WTC11 (cell line): ENCODE results near the gene FAM24B. TPM values are rescaled to one million over a fixed set of nuclear protein-coding genes. Genes with fewer than 3 reads are reported as not detected.

Experiments
- ATAC-seq: fragments of 200-7000 bp; cut with Tn5 transposase; 2 replicates; pipeline ENCODE4 v1.10.0; 2021; ENCODE audit warnings: mild to moderate bottlenecking, moderate library complexity
- CTCF ChIA-PET: fragments of 300-600 bp; sonication (Branson Sonifier 250); formaldehyde crosslinking; loops from one replicate; lab custom pipeline; 2021; ENCODE audit warnings: antibody characterized with exemption; lab: Charles Lee
- POLR2A ChIA-PET: fragments of 350-600 bp; sonication (Branson Sonifier 250); formaldehyde crosslinking; loops from one replicate; lab custom pipeline; 2021; ENCODE audit warnings: antibody characterized with exemption; lab: Charles Lee
- DNase-seq: peaks from one replicate; pipeline ENCODE4 v3.0.0; 2021; ENCODE audit warnings: low spot score
- H3K27ac Mint-ChIP-seq: 2 replicates; pipeline ENCODE4 v1.8.0; 2021; ENCODE audit warnings: mixed read lengths
- H3K27me3 Mint-ChIP-seq: 2 replicates; pipeline ENCODE4 v1.8.0; 2021; ENCODE audit warnings: low read depth, mild to moderate bottlenecking, moderate library complexity, mixed read lengths
- H3K36me3 Mint-ChIP-seq: 2 replicates; pipeline ENCODE4 v1.8.0; 2021; ENCODE audit warnings: mixed read lengths
- H3K4me1 Mint-ChIP-seq: 2 replicates; pipeline ENCODE4 v1.8.0; 2022; ENCODE audit warnings: mixed read lengths
- H3K4me3 Mint-ChIP-seq: 2 replicates; pipeline ENCODE4 v1.8.0; 2021; ENCODE audit warnings: mild to moderate bottlenecking, moderate library complexity, mixed read lengths
- H3K9me3 Mint-ChIP-seq: 2 replicates; pipeline ENCODE4 v1.8.0; 2021; ENCODE audit warnings: mixed read lengths
- AFF4 ChIP-seq: sonication (generic); formaldehyde crosslinking; IDR thresholded peaks from 2 replicates; pipeline ENCODE4 v1.8.1; 2023; ENCODE audit warnings: mild to moderate bottlenecking, missing genetic modification reagents, borderline replicate concordance
- CREB1 ChIP-seq: sonication (generic); formaldehyde crosslinking; IDR thresholded peaks from 2 replicates; pipeline ENCODE4 v1.8.0; 2023; ENCODE audit warnings: mild to moderate bottlenecking, missing genetic modification reagents
- E2F5 ChIP-seq: sonication (generic); formaldehyde crosslinking; IDR thresholded peaks from 2 replicates; pipeline ENCODE4 v1.8.1; 2022; ENCODE audit warnings: mild to moderate bottlenecking, moderate library complexity, missing genetic modification reagents
- ETV6 ChIP-seq: sonication (generic); formaldehyde crosslinking; IDR thresholded peaks from 2 replicates; pipeline ENCODE4 v1.8.1; 2022; ENCODE audit warnings: mild to moderate bottlenecking, missing genetic modification reagents
- FOXJ3 ChIP-seq: sonication (generic); formaldehyde crosslinking; IDR thresholded peaks from 2 replicates; pipeline ENCODE4 v1.9.0; 2021; ENCODE audit warnings: missing genetic modification reagents, mild to moderate bottlenecking, borderline replicate concordance
- GTF2I ChIP-seq: fragments of 250-450 bp; sonication (Bioruptor Pico); conservative IDR thresholded peaks from 2 replicates; pipeline ENCODE4 v1.4.0; 2021; ENCODE audit warnings: mild to moderate bottlenecking
- JUN ChIP-seq: sonication (generic); formaldehyde crosslinking; IDR thresholded peaks from 2 replicates; pipeline ENCODE4 v1.8.0; 2023; ENCODE audit warnings: mild to moderate bottlenecking, missing genetic modification reagents
- MAX ChIP-seq: sonication (generic); formaldehyde crosslinking; IDR thresholded peaks from 2 replicates; pipeline ENCODE4 v1.8.0; 2022; ENCODE audit warnings: mild to moderate bottlenecking, missing genetic modification reagents
- NR3C1 ChIP-seq: sonication (generic); formaldehyde crosslinking; conservative IDR thresholded peaks from 2 replicates; pipeline ENCODE4 v1.8.1; 2023; ENCODE audit warnings: low read depth, mild to moderate bottlenecking, missing genetic modification reagents
- PRRX2 ChIP-seq: fragments of 250-450 bp; sonication (Bioruptor Pico); IDR thresholded peaks from 2 replicates; pipeline ENCODE4 v1.8.0; 2021; ENCODE audit warnings: mild to moderate bottlenecking
- ZNF219 ChIP-seq: sonication (generic); formaldehyde crosslinking; IDR thresholded peaks from 2 replicates; pipeline ENCODE4 v1.8.0; 2023; ENCODE audit warnings: missing genetic modification reagents, mild to moderate bottlenecking, borderline replicate concordance
- ZNF671 ChIP-seq: fragments of 250-450 bp; sonication (Bioruptor Pico); IDR thresholded peaks from 2 replicates; pipeline ENCODE4 v1.8.0; 2021; ENCODE audit warnings: mild to moderate bottlenecking
- total RNA-seq: library from RNA; stranded (reverse); gene quantifications from 3 replicates; pipeline ENCODE4 v1.2.3, GENCODE V29; 2021
- TF ChIP-seq, protein P1 (sequence below): sonication (generic); formaldehyde crosslinking; IDR thresholded peaks from 2 replicates; pipeline ENCODE4 v1.8.0; 2023; ENCODE audit warnings: missing genetic modification reagents, mild to moderate bottlenecking, borderline replicate concordance
- TF ChIP-seq, protein P2 (sequence below): sonication (generic); formaldehyde crosslinking; IDR thresholded peaks from 2 replicates; pipeline ENCODE4 v1.8.1; 2022; ENCODE audit warnings: low read depth, missing genetic modification reagents, borderline replicate concordance
- TF ChIP-seq, protein P3 (sequence below): sonication (generic); formaldehyde crosslinking; IDR thresholded peaks from 2 replicates; pipeline ENCODE4 v1.8.1; 2023; ENCODE audit warnings: mild to moderate bottlenecking, missing genetic modification reagents
- TF ChIP-seq, protein P4 (sequence below): sonication (generic); formaldehyde crosslinking; conservative IDR thresholded peaks from 2 replicates; pipeline ENCODE4 v1.8.1; 2023; ENCODE audit warnings: mild to moderate bottlenecking, low read depth, missing genetic modification reagents, moderate library complexity
- TF ChIP-seq, protein P5 (sequence below): sonication (generic); formaldehyde crosslinking; IDR thresholded peaks from 2 replicates; pipeline ENCODE4 v1.8.0; 2022; ENCODE audit warnings: mild to moderate bottlenecking, missing genetic modification reagents
- TF ChIP-seq, protein P6 (sequence below): sonication (generic); formaldehyde crosslinking; IDR thresholded peaks from 2 replicates; pipeline ENCODE4 v1.8.1; 2022; ENCODE audit warnings: low read depth, mild to moderate bottlenecking, moderate library complexity, missing genetic modification reagents, borderline replicate concordance

FAM24B gene
- total RNA-seq, 1 experiment from 2014 or later, result 3.7 TPM

GRCh38 chr10:122830965-122831353, 48.4 kb downstream of the FAM24B start:
- 0 out of 2 replicates have a peak, but pooled peaks cover 3% of the 10 kb centered on the region for H3K4me1 Mint-ChIP-seq
- CTCF ChIA-PET, result no interaction called here
- peaks cover 14% of the 10 kb centered on the region for H3K36me3 Mint-ChIP-seq
- TF ChIP-seq, protein P1, sequence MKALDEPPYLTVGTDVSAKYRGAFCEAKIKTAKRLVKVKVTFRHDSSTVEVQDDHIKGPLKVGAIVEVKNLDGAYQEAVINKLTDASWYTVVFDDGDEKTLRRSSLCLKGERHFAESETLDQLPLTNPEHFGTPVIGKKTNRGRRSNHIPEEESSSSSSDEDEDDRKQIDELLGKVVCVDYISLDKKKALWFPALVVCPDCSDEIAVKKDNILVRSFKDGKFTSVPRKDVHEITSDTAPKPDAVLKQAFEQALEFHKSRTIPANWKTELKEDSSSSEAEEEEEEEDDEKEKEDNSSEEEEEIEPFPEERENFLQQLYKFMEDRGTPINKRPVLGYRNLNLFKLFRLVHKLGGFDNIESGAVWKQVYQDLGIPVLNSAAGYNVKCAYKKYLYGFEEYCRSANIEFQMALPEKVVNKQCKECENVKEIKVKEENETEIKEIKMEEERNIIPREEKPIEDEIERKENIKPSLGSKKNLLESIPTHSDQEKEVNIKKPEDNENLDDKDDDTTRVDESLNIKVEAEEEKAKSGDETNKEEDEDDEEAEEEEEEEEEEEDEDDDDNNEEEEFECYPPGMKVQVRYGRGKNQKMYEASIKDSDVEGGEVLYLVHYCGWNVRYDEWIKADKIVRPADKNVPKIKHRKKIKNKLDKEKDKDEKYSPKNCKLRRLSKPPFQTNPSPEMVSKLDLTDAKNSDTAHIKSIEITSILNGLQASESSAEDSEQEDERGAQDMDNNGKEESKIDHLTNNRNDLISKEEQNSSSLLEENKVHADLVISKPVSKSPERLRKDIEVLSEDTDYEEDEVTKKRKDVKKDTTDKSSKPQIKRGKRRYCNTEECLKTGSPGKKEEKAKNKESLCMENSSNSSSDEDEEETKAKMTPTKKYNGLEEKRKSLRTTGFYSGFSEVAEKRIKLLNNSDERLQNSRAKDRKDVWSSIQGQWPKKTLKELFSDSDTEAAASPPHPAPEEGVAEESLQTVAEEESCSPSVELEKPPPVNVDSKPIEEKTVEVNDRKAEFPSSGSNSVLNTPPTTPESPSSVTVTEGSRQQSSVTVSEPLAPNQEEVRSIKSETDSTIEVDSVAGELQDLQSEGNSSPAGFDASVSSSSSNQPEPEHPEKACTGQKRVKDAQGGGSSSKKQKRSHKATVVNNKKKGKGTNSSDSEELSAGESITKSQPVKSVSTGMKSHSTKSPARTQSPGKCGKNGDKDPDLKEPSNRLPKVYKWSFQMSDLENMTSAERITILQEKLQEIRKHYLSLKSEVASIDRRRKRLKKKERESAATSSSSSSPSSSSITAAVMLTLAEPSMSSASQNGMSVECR (CRISPR knock-in tag), result no peak
- TF ChIP-seq, protein P2, sequence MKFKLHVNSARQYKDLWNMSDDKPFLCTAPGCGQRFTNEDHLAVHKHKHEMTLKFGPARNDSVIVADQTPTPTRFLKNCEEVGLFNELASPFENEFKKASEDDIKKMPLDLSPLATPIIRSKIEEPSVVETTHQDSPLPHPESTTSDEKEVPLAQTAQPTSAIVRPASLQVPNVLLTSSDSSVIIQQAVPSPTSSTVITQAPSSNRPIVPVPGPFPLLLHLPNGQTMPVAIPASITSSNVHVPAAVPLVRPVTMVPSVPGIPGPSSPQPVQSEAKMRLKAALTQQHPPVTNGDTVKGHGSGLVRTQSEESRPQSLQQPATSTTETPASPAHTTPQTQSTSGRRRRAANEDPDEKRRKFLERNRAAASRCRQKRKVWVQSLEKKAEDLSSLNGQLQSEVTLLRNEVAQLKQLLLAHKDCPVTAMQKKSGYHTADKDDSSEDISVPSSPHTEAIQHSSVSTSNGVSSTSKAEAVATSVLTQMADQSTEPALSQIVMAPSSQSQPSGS (CRISPR knock-in tag), result no peak
- TF ChIP-seq ZNF219 (CRISPR knock-in tag) (no peak), ETV6 (CRISPR knock-in tag) (no peak), CREB1 (no peak), ZNF671 (CRISPR knock-in tag) (no peak), FOXJ3 (CRISPR knock-in tag) (no peak), NR3C1 (no peak), AFF4 (CRISPR knock-in tag) (no peak), MAX (no peak), E2F5 (no peak), GTF2I (CRISPR knock-in tag) (no peak), PRRX2 (no peak), JUN (CRISPR knock-in tag) (no peak)
- TF ChIP-seq, protein P3, sequence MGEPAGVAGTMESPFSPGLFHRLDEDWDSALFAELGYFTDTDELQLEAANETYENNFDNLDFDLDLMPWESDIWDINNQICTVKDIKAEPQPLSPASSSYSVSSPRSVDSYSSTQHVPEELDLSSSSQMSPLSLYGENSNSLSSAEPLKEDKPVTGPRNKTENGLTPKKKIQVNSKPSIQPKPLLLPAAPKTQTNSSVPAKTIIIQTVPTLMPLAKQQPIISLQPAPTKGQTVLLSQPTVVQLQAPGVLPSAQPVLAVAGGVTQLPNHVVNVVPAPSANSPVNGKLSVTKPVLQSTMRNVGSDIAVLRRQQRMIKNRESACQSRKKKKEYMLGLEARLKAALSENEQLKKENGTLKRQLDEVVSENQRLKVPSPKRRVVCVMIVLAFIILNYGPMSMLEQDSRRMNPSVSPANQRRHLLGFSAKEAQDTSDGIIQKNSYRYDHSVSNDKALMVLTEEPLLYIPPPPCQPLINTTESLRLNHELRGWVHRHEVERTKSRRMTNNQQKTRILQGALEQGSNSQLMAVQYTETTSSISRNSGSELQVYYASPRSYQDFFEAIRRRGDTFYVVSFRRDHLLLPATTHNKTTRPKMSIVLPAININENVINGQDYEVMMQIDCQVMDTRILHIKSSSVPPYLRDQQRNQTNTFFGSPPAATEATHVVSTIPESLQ (CRISPR knock-in tag), result no peak
- TF ChIP-seq, protein P4, sequence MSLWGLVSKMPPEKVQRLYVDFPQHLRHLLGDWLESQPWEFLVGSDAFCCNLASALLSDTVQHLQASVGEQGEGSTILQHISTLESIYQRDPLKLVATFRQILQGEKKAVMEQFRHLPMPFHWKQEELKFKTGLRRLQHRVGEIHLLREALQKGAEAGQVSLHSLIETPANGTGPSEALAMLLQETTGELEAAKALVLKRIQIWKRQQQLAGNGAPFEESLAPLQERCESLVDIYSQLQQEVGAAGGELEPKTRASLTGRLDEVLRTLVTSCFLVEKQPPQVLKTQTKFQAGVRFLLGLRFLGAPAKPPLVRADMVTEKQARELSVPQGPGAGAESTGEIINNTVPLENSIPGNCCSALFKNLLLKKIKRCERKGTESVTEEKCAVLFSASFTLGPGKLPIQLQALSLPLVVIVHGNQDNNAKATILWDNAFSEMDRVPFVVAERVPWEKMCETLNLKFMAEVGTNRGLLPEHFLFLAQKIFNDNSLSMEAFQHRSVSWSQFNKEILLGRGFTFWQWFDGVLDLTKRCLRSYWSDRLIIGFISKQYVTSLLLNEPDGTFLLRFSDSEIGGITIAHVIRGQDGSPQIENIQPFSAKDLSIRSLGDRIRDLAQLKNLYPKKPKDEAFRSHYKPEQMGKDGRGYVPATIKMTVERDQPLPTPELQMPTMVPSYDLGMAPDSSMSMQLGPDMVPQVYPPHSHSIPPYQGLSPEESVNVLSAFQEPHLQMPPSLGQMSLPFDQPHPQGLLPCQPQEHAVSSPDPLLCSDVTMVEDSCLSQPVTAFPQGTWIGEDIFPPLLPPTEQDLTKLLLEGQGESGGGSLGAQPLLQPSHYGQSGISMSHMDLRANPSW (CRISPR knock-in tag), result no peak
- TF ChIP-seq, protein P5, sequence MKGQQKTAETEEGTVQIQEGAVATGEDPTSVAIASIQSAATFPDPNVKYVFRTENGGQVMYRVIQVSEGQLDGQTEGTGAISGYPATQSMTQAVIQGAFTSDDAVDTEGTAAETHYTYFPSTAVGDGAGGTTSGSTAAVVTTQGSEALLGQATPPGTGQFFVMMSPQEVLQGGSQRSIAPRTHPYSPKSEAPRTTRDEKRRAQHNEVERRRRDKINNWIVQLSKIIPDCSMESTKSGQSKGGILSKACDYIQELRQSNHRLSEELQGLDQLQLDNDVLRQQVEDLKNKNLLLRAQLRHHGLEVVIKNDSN, result no peak
- TF ChIP-seq, protein P6, sequence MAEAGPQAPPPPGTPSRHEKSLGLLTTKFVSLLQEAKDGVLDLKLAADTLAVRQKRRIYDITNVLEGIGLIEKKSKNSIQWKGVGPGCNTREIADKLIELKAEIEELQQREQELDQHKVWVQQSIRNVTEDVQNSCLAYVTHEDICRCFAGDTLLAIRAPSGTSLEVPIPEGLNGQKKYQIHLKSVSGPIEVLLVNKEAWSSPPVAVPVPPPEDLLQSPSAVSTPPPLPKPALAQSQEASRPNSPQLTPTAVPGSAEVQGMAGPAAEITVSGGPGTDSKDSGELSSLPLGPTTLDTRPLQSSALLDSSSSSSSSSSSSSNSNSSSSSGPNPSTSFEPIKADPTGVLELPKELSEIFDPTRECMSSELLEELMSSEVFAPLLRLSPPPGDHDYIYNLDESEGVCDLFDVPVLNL (CRISPR knock-in tag), result no peak
- POLR2A ChIA-PET, result no interaction called here
- peaks cover 3% of the 10 kb centered on the region; the same call in 1 of the 2 replicates for H3K9me3 Mint-ChIP-seq
- no peak overlapping the region for H3K27ac Mint-ChIP-seq
- DNase-seq (no peak), ATAC-seq (no peak)
- no peaks in the 10 kb centered on the region for H3K27me3 Mint-ChIP-seq
- H3K4me3 Mint-ChIP-seq, result no peak overlapping the region
